K562 (cell line): ENCODE measurements around the gene EN2. TPM values are rescaled to one million over a fixed set of nuclear protein-coding genes. Genes with fewer than 3 reads are reported as not detected.

Experiments
- ATAC-seq: fragments of 200-7000 bp; cut with Tn5 transposase; 3 replicates; pipeline ENCODE4 v1.9.1; 2020; ENCODE audit warnings: moderate library complexity
- BruUV-seq: library from RNA; stranded (reverse); fragments of 400-500 nt; replicated peaks from 2 replicates; lab custom pipeline; 2021; lab: Mats Ljungman, UMichigan
- CTCF ChIA-PET: fragments of 300-600 bp; formaldehyde crosslinking; extraction: SDS; loops from one replicate; lab custom pipeline; 2021; ENCODE audit warnings: low intra/inter-chr PET ratio; lab: Yijun Ruan, JAX
- POLR2A ChIA-PET: fragments of 300-600, 350-650 bp; sonication (Branson Sonifier 250); formaldehyde crosslinking; extraction: SDS; loops from one replicate; lab custom pipeline; 2021; ENCODE audit warnings: antibody characterized with exemption, inconsistent platforms; lab: Yijun Ruan, JAX
- DNase-seq, 4 experiments: peaks; one replicate each; pipeline versions ENCODE4 v3.0.0 to v3.0.0-alpha.2; 2011 to 2018; ENCODE audit warnings: low spot score in 3 of 4, mixed read lengths in 3 of 4; ENCODE audit errors: extremely low read depth in 1 of 4
- FAIRE-seq: peaks from 2 replicates; lab custom pipeline; 2011; peaks lifted over from hg19 to GRCh38; lab: Jason Lieb, UNC
- H2AFZ ChIP-seq: 2 replicates; pipeline ENCODE4 v1.6.0; 2011; ENCODE audit warnings: low read depth, low read length, control low read depth, inconsistent platforms
- H3K27ac ChIP-seq: fragments of 200-600 bp; 3 replicates; pipeline ENCODE4 v1.8.0; 2011; ENCODE audit warnings: low read depth, mild to moderate bottlenecking, control low read depth, inconsistent platforms, low read length, moderate library complexity, mixed read lengths; ENCODE audit errors: extremely low read depth
- H3K27me3 ChIP-seq, 2 experiments: fragments of 300-600 bp in 1 of 2; 2 replicates in 1 of 2; 3 replicates in 1 of 2; pipeline versions ENCODE4 v1.6.0 to v1.8.0; 2011; ENCODE audit warnings: inconsistent platforms in 2 of 2, low read length in 2 of 2, mild to moderate bottlenecking in 1 of 2, mixed read lengths in 1 of 2, moderate library complexity in 1 of 2; ENCODE audit not compliant: control insufficient read depth in 2 of 2, insufficient read depth in 2 of 2
- H3K36me3 ChIP-seq: fragments of 300-600 bp; 3 replicates; pipeline ENCODE4 v1.8.0; 2011; ENCODE audit warnings: mild to moderate bottlenecking, low read length, inconsistent platforms; ENCODE audit not compliant: control insufficient read depth, insufficient read depth
- H3K4me1 ChIP-seq, 2 experiments: fragments of 200-600 bp in 1 of 2; replicated peaks in 1 of 2; 2 replicates in 1 of 2; 3 replicates in 1 of 2; pipeline versions ENCODE4 v1.5.1 to v1.8.0; 2011; ENCODE audit warnings: inconsistent platforms in 2 of 2, low read length in 2 of 2, mild to moderate bottlenecking in 1 of 2, mixed read lengths in 1 of 2, moderate library complexity in 1 of 2; ENCODE audit not compliant: control insufficient read depth in 2 of 2, insufficient read depth in 2 of 2
- H3K4me2 ChIP-seq: 2 replicates; pipeline ENCODE4 v1.6.1; 2011; ENCODE audit warnings: low read length, control low read depth, inconsistent platforms, mixed read lengths; ENCODE audit not compliant: insufficient read depth
- H3K4me3 ChIP-seq: fragments of 200-600 bp; sonication (generic), shearing (Covaris generic); 2 replicates; pipeline ENCODE4 v1.5.1; 2016; ENCODE audit warnings: control low read depth, inconsistent platforms
- H3K79me2 ChIP-seq: fragments of 200-600 bp; 3 replicates; pipeline ENCODE4 v1.8.0; 2011; ENCODE audit warnings: low read length, inconsistent platforms; ENCODE audit not compliant: control insufficient read depth, insufficient read depth
- H3K9ac ChIP-seq, 2 experiments: 2 replicates each; pipeline versions ENCODE4 v1.6.0 to v1.6.1; 2011; ENCODE audit warnings: low read depth in 2 of 2, low read length in 2 of 2, control low read depth in 1 of 2, inconsistent platforms in 1 of 2, mild to moderate bottlenecking in 1 of 2, mixed read lengths in 1 of 2; ENCODE audit not compliant: insufficient read depth in 1 of 2
- H3K9me1 ChIP-seq: one replicate; pipeline ENCODE4 v1.6.0; 2011; ENCODE audit warnings: inconsistent platforms, mild to moderate bottlenecking, low read length, moderate library complexity; ENCODE audit not compliant: control insufficient read depth, insufficient read depth
- H3K9me3 ChIP-seq: replicated peaks from 2 replicates; pipeline ENCODE4 v1.5.1; 2011; ENCODE audit warnings: low read depth, low read length, inconsistent platforms; ENCODE audit not compliant: control insufficient read depth, insufficient read depth
- H4K20me1 ChIP-seq: replicated peaks from 2 replicates; pipeline ENCODE4 v1.6.1; 2011; ENCODE audit warnings: low read length, inconsistent platforms, mixed read lengths; ENCODE audit not compliant: control insufficient read depth, insufficient read depth
- FOXA1 ChIP-seq: fragments of 450-650 bp; IDR thresholded peaks from 2 replicates; pipeline ENCODE4 v1.6.1; 2016; ENCODE audit warnings: mild to moderate bottlenecking, borderline replicate concordance
- NFE2L1 ChIP-seq: fragments of 450-650 bp; IDR thresholded peaks from 2 replicates; pipeline ENCODE4 v1.6.1; 2016; ENCODE audit warnings: missing genetic modification characterization, low read depth, mild to moderate bottlenecking, missing compliant biosample characterization, moderate library complexity, borderline replicate concordance
- PTBP1 ChIP-seq: fragments of 200-400 bp; formaldehyde crosslinking; IDR thresholded peaks from 2 replicates; pipeline ENCODE4 v1.6.1; 2017; ENCODE audit warnings: low read depth, low read length
- TAF1 ChIP-seq: IDR thresholded peaks from 2 replicates; pipeline ENCODE4 v1.6.1; 2011; ENCODE audit warnings: mild to moderate bottlenecking, low read length, moderate library complexity; ENCODE audit not compliant: insufficient read depth, control insufficient read depth, severe bottlenecking; ENCODE audit errors: extremely low read depth
- ZBTB8A ChIP-seq: fragments of 450-650 bp; IDR thresholded peaks from 2 replicates; pipeline ENCODE4 v1.6.1; 2018; ENCODE audit warnings: mild to moderate bottlenecking, moderate library complexity; ENCODE audit not compliant: partially characterized antibody
- ZNF232 ChIP-seq: sonication (generic); formaldehyde crosslinking; IDR thresholded peaks from 2 replicates; pipeline ENCODE4 v1.8.0; 2022; ENCODE audit warnings: mild to moderate bottlenecking, missing genetic modification reagents
- ZNF436 ChIP-seq: fragments of 250-450, 450-650 bp; sonication (Bioruptor Pico); formaldehyde crosslinking; IDR thresholded peaks from 2 replicates; pipeline ENCODE4 v1.7.0; 2020; ENCODE audit warnings: mild to moderate bottlenecking
- ZNF778 ChIP-seq: fragments of 450-650 bp; formaldehyde crosslinking; IDR thresholded peaks from 2 replicates; pipeline ENCODE4 v1.4.0; 2020; ENCODE audit warnings: mild to moderate bottlenecking, moderate library complexity
- WGBS: fragments of 100-300 bp; shearing (Covaris generic); methylation state at CpG from one replicate; pipeline ENCODE4 v1.1.6; 2016; ENCODE audit warnings: low coverage, mixed read lengths; ENCODE audit not compliant: insufficient coverage; ENCODE audit errors: missing lambda C conversion rate; 5-methylcytosine and 5-hydroxymethylcytosine counted together
- in situ Hi-C: fragments of 300-500 bp; cut with MboI; formaldehyde crosslinking; loops from 4 replicates; pipeline ENCODE4 v1.15.0; 2018; ENCODE audit warnings: inconsistent platforms, mixed read lengths
- intact Hi-C: fragments of 100-400 bp; cut with micrococcal nuclease; formaldehyde crosslinking; loops from 2 replicates; pipeline ENCODE4 v1.14.2; 2022
- polyA plus RNA-seq, 8 experiments: library from polyadenylated mRNA; depleted of rRNA in 4 of 8; stranded (reverse) in 5 of 8; unstranded in 3 of 8; fragments of >200 nt; fragmentation: Nextera tagmentation in 2 of 8; fragmentation: Illumina TruSeq in 1 of 8; extraction: Ambion mirVana in 2 of 8; extraction: Trizol in 1 of 8; gene quantifications; 2 replicates each; pipeline versions ENCODE4 v1.2.1 to v1.2.3, GENCODE V29; 2011 to 2014; ENCODE audit warnings: inconsistent platforms in 1 of 8, missing spikeins in 1 of 8
- total RNA-seq, 7 experiments: library from RNA; depleted of rRNA in 6 of 7; stranded (reverse); fragments of >200 nt in 6 of 7; fragmentation: Illumina TruSeq in 2 of 7; extraction: Trizol in 2 of 7; gene quantifications; 2 replicates each; pipeline versions ENCODE4 v1.2.1 to v1.2.3, GENCODE V29; 2011 to 2021; ENCODE audit warnings: low replicate concordance in 1 of 7
- TF ChIP-seq, protein P1 (sequence below): conservative IDR thresholded peaks from 2 replicates; pipeline ENCODE4 v1.6.1; 2011; ENCODE audit warnings: low read depth, mild to moderate bottlenecking, low read length; ENCODE audit not compliant: control insufficient read depth
- TF ChIP-seq, protein P2 (sequence below): fragments of 200-600 bp; sonication (generic); IDR thresholded peaks from one replicate; pipeline ENCODE4 v1.6.1; 2012; ENCODE audit warnings: mild to moderate bottlenecking, low read depth, low read length, inconsistent platforms

The EN2 gene
- total and polyA plus RNA-seq, 9 of the 15 experiments (the other 6 are each of a cell fraction or from before 2014, with no cell fraction given) = 0.04 TPM; not detected in 7

DNA sequence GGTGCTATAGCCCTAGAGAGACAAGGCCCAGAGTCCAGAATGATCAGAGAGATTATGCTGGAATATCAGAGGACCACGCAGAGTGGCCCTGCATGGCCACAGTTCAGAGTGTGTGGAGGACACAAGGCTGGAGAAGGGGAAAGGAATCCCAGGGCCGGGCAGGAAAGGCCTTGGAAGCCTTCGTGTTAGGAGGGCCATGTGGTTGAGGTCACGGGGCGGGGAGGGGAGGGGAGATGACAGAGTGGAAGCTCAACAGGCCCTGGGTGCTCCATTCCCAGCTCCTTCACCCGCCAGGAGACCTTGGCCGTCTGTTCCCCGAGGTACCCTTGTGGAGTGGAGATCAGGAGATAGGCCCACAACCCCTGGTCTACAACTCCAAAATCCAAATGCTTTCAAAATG is 13.2 kb upstream of the EN2 start:
- ATAC-seq (no peak), DNase-seq (no peak), FAIRE-seq (no peak)
- Histone ChIP-seq H3K36me3 (no peaks in the 10 kb centered on the region), H3K4me1 (peaks cover 0 to 6% of the 10 kb centered on the region in 2 experiments; a peak in 1 of 5 replicates), H3K9me3 (no peaks in the 10 kb centered on the region), H3K4me2 (no peak overlapping the region), H4K20me1 (peaks cover 13% of the 10 kb centered on the region), H3K9ac (no peak overlapping the region), H3K27me3 (peaks cover 50 to 70% of the 10 kb centered on the region in 2 experiments), H2AFZ (no peak overlapping the region), H3K79me2 (no peaks in the 10 kb centered on the region), H3K27ac (no peak overlapping the region), H3K9me1 (no peaks in the 10 kb centered on the region), H3K4me3 (no peak overlapping the region)
- ChIA-PET CTCF (no interaction called here), POLR2A (interaction anchor here (0.6 to 1.2 kb wide), 2 partner anchors 15 to 157 kb away, joined by 3 read pairs; no protein-coding TSS in a partner anchor)
- intact Hi-C loops (no loop called here), in situ Hi-C loops (no loop called here)
- no TSS peak for BruUV-seq
- 0% methylated on average over 6 of the region's 8 CpGs for WGBS
- TF ChIP-seq FOXA1 (no peak), PTBP1 (no peak), ZBTB8A (no peak), ZNF436 (CRISPR knock-in tag) (no peak), ZNF232 (CRISPR knock-in tag) (no peak), TAF1 (no peak), NFE2L1 (tag) (no peak), ZNF778 (CRISPR knock-in tag) (no peak)
- TF ChIP-seq, protein P1, sequence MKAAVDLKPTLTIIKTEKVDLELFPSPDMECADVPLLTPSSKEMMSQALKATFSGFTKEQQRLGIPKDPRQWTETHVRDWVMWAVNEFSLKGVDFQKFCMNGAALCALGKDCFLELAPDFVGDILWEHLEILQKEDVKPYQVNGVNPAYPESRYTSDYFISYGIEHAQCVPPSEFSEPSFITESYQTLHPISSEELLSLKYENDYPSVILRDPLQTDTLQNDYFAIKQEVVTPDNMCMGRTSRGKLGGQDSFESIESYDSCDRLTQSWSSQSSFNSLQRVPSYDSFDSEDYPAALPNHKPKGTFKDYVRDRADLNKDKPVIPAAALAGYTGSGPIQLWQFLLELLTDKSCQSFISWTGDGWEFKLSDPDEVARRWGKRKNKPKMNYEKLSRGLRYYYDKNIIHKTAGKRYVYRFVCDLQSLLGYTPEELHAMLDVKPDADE = no peak
- TF ChIP-seq, protein P2, sequence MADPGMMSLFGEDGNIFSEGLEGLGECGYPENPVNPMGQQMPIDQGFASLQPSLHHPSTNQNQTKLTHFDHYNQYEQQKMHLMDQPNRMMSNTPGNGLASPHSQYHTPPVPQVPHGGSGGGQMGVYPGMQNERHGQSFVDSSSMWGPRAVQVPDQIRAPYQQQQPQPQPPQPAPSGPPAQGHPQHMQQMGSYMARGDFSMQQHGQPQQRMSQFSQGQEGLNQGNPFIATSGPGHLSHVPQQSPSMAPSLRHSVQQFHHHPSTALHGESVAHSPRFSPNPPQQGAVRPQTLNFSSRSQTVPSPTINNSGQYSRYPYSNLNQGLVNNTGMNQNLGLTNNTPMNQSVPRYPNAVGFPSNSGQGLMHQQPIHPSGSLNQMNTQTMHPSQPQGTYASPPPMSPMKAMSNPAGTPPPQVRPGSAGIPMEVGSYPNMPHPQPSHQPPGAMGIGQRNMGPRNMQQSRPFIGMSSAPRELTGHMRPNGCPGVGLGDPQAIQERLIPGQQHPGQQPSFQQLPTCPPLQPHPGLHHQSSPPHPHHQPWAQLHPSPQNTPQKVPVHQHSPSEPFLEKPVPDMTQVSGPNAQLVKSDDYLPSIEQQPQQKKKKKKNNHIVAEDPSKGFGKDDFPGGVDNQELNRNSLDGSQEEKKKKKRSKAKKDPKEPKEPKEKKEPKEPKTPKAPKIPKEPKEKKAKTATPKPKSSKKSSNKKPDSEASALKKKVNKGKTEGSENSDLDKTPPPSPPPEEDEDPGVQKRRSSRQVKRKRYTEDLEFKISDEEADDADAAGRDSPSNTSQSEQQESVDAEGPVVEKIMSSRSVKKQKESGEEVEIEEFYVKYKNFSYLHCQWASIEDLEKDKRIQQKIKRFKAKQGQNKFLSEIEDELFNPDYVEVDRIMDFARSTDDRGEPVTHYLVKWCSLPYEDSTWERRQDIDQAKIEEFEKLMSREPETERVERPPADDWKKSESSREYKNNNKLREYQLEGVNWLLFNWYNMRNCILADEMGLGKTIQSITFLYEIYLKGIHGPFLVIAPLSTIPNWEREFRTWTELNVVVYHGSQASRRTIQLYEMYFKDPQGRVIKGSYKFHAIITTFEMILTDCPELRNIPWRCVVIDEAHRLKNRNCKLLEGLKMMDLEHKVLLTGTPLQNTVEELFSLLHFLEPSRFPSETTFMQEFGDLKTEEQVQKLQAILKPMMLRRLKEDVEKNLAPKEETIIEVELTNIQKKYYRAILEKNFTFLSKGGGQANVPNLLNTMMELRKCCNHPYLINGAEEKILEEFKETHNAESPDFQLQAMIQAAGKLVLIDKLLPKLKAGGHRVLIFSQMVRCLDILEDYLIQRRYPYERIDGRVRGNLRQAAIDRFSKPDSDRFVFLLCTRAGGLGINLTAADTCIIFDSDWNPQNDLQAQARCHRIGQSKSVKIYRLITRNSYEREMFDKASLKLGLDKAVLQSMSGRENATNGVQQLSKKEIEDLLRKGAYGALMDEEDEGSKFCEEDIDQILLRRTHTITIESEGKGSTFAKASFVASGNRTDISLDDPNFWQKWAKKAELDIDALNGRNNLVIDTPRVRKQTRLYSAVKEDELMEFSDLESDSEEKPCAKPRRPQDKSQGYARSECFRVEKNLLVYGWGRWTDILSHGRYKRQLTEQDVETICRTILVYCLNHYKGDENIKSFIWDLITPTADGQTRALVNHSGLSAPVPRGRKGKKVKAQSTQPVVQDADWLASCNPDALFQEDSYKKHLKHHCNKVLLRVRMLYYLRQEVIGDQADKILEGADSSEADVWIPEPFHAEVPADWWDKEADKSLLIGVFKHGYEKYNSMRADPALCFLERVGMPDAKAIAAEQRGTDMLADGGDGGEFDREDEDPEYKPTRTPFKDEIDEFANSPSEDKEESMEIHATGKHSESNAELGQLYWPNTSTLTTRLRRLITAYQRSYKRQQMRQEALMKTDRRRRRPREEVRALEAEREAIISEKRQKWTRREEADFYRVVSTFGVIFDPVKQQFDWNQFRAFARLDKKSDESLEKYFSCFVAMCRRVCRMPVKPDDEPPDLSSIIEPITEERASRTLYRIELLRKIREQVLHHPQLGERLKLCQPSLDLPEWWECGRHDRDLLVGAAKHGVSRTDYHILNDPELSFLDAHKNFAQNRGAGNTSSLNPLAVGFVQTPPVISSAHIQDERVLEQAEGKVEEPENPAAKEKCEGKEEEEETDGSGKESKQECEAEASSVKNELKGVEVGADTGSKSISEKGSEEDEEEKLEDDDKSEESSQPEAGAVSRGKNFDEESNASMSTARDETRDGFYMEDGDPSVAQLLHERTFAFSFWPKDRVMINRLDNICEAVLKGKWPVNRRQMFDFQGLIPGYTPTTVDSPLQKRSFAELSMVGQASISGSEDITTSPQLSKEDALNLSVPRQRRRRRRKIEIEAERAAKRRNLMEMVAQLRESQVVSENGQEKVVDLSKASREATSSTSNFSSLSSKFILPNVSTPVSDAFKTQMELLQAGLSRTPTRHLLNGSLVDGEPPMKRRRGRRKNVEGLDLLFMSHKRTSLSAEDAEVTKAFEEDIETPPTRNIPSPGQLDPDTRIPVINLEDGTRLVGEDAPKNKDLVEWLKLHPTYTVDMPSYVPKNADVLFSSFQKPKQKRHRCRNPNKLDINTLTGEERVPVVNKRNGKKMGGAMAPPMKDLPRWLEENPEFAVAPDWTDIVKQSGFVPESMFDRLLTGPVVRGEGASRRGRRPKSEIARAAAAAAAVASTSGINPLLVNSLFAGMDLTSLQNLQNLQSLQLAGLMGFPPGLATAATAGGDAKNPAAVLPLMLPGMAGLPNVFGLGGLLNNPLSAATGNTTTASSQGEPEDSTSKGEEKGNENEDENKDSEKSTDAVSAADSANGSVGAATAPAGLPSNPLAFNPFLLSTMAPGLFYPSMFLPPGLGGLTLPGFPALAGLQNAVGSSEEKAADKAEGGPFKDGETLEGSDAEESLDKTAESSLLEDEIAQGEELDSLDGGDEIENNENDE = no peak
